H1 (cell line): ENCODE measurements around the gene GMNC. TPM values are rescaled to one million over a fixed set of nuclear protein-coding genes. Genes with fewer than 3 reads are reported as not detected.

Source experiments
- BRCA1 ChIP-seq: IDR thresholded peaks from 2 replicates; pipeline ENCODE4 v1.6.1; 2012; ENCODE audit warnings: low read depth, low read length, improper control_type of control experiment
- CHD7 ChIP-seq: fragments of 300-600 bp; sonication (generic); IDR thresholded peaks from 2 replicates; pipeline ENCODE4 v1.7.1; 2012; ENCODE audit warnings: low read length, moderate library complexity, mild to moderate bottlenecking, inconsistent platforms; ENCODE audit not compliant: insufficient replicate concordance
- CTCF ChIP-seq, 3 experiments: IDR thresholded peaks; 1 replicate in 2 of 3; 2 replicates in 1 of 3; pipeline versions ENCODE4 v1.5.1 to v1.6.1; 2011; ENCODE audit warnings: low read length in 3 of 3, mild to moderate bottlenecking in 3 of 3, inconsistent platforms in 2 of 3, low read depth in 1 of 3, moderate library complexity in 1 of 3; ENCODE audit not compliant: insufficient read depth in 1 of 3; ENCODE audit errors: control extremely low read depth in 1 of 3
- TAF1 ChIP-seq: IDR thresholded peaks from 2 replicates; pipeline ENCODE4 v1.6.1; 2011; ENCODE audit warnings: mild to moderate bottlenecking, low read depth, low read length
- TEAD4 ChIP-seq: IDR thresholded peaks from 2 replicates; pipeline ENCODE4 v1.6.1; 2012; ENCODE audit warnings: low read depth, low read length, inconsistent platforms, mixed read lengths
- polyA plus RNA-seq, 7 experiments: library from polyadenylated mRNA; depleted of rRNA in 3 of 7; stranded (reverse) in 5 of 7; unstranded in 2 of 7; fragments of >200 nt in 5 of 7; fragments of 200-250 nt in 2 of 7; gene quantifications; 1 replicate in 5 of 7; 2 replicates in 1 of 7; 4 replicates in 1 of 7; pipeline versions ENCODE4 v1.2.1 to v1.2.3, GENCODE V29; 2011 to 2013; ENCODE audit warnings: missing spikeins in 2 of 7, mixed read lengths in 2 of 7
- total RNA-seq: library from RNA; stranded (reverse); fragmentation: NEBNext Ultra II Directional; extraction: Animal tissue kit (Norgen Biotek cat#: 25700); gene quantifications from 2 replicates; pipeline ENCODE4 v1.2.1, GENCODE V29; 2021
- TF ChIP-seq, protein P1 (sequence below): IDR thresholded peaks from 2 replicates; pipeline ENCODE4 v1.6.1; 2011; ENCODE audit warnings: low read depth, mild to moderate bottlenecking, low read length; ENCODE audit not compliant: insufficient read depth
- TF ChIP-seq, protein P2 (sequence below): IDR thresholded peaks from 2 replicates; pipeline ENCODE4 v1.6.1; 2011; ENCODE audit warnings: low read length, improper control_type of control experiment

GMNC gene
- total and polyA plus RNA-seq, 2 of the 8 experiments (the other 6 are each of a cell fraction or from before 2014, with no cell fraction given): 0.05 to 0.24 TPM

- no peak for TF ChIP-seq CHD7
- TF ChIP-seq, protein P1, sequence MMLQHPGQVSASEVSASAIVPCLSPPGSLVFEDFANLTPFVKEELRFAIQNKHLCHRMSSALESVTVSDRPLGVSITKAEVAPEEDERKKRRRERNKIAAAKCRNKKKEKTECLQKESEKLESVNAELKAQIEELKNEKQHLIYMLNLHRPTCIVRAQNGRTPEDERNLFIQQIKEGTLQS: no peak
- no peak for TF ChIP-seq TEAD4
- TF ChIP-seq, protein P2, sequence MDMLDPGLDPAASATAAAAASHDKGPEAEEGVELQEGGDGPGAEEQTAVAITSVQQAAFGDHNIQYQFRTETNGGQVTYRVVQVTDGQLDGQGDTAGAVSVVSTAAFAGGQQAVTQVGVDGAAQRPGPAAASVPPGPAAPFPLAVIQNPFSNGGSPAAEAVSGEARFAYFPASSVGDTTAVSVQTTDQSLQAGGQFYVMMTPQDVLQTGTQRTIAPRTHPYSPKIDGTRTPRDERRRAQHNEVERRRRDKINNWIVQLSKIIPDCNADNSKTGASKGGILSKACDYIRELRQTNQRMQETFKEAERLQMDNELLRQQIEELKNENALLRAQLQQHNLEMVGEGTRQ: no peak
- TF ChIP-seq TAF1: no peak
- TF ChIP-seq CTCF (IDR thresholded peaks at IDR 0.05; ENCODE audit: control extremely low read depth in 1 of 3, insufficient read depth in 1 of 3, low read depth in 1 of 3, low read length in 3 of 3): no peak
- TF ChIP-seq BRCA1: no peak
Measured at GRCh38 chr3:190849607-190850006, 12.9 kb downstream of the GMNC start (continued).
